ENCODE measurements around the gene RNF43.
"Not testable (repeated sequence)": the region's sequence is repeated elsewhere in the genome, so short reads cannot be mapped to it uniquely, and the experiment has no call there.

The RNF43 gene

DNA sequence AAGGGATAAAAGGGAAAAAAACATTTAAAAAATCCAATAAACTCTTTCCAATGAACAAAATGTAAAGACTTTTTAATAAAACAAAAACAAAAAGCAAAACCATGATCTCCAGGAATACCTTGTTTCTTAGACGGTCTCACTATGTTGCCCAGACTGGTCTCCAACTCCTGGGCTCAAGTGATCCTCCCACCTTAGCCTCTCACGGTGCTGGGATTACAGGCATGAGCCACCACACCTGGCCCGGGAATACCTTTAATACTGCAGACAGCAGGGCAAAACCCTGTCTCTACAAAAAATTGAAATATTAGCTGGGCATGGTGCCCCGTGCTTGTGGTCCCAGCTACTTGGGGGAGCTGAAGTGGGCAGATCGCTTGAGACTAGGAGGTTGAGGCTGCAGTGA, 7.9 kb downstream of the RNF43 start:
- no peak for DNase-seq (ENCODE audit: low read depth, low spot score)

DNA sequence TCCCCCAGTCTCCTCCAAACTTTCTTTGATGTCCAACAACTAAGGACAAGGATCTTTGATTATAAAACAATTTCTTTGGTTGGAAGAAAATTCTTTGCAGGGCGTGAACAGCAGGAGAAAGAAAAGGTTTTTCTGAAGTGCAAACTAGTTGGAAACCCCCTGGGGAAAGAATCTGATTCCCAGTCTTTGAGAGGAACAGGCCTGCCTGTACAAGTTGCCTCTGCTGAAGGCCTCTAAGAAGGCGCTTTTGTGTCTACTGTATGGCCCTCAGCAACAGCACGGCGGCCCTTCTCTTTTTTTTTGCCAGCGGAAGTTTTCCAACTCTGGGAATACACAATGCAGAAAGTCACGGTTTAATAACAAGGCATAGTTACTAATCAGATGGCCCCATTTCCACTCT, 14.0 kb downstream of the RNF43 start:
- no peak for DNase-seq (ENCODE audit: low read depth, low spot score)

DNA sequence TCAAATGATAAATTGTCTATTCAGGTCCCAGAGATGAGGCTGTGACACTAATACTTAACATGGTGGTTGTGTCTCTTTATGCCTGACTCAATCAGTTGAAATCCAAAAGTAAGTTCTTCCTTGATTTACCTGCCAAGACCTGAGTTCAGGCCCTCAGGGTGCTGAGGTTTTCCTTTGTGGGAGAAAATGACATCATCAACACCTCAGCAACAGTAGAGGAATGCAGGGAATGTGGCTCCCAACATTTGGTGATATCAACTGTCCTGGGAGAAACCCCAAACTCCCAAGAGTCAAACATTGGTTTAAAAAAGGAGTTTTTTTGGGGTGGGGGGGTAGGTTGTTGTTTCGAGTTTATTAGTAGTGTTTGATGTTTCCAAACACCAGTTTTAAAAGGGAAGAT, 14.7 kb downstream of the RNF43 start:
- no peak for DNase-seq (ENCODE audit: low read depth, low spot score)

DNA sequence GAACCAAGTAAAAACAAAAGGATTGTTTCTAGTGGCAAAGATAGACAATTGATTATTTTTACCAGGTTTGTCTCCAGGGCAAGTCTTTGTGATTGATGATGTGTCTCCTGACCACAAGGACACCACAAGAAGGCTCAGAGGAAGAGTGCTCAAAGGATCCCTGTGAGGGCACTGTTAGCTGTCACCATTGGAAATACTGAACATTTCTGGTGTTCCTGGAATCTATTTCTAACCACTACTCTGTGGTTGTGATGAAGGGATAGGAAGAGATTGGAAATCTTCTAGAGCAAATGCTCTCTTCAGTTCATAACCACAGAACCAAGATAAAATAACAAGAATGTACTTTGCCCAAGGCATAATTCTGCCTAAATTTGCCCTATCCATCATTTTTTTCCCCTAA, 15.3 kb downstream of the RNF43 start:
- no peak for DNase-seq (ENCODE audit: low read depth, low spot score)

DNA sequence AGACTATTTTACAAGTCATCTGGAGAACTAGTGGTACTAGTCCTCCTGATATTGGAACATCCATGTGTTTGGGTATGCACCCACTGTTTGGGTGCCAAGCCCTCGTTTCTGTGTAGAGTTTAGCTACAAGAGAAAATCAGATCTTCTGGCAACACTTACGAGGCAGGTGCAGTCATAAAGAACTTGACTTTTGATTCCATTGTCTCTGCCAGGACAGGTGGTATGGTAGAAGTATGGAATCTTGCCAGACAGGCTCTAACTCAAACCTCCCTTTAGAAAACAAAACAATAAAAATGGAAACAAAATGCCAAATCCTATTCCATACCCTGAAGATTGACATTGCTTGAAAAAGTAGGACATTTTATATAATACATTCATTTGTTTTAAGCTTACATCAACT, 16.0 kb downstream of the RNF43 start:
- no peak for DNase-seq (ENCODE audit: low read depth, low spot score)

DNA sequence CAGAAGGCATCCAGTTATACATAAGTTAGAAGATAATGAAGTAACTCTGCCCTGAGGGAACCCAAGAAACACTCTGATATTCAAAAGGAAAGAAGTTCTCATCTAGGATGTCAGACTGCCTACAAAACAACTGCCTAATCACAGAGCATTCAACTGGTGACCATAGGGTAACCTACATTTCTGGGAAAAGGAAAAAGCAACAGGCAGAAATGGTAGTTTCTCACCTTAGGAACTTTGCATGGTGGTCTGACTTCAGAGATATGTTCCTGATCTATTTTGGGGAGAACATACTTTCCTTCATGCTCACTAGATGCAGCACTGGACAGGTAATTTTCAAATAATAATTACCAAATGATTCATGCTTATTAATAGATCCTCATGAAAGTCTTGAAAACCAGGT, 16.5 kb downstream of the RNF43 start:
- DNase-seq (ENCODE audit: low read depth, low spot score): no peak

DNA sequence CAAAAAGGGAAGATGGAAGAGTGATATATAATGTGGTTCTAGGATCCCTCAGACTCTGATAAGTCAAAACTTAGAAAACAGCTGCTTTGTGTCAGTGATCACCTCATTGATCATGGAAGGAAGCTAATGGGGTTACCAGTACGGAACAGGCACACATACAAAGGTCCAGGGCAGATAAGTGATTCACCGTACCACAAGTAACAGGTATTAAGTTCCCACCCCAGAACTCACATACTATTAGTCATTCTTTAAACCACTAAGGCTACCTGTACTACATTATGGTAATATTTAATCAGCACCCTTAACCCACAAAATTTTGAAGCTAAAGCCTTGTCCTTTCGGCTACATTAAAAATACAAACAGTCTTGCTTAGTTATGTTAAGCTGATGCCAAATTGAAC, 17.4 kb downstream of the RNF43 start:
- no peak for DNase-seq (ENCODE audit: low read depth, low spot score)

DNA sequence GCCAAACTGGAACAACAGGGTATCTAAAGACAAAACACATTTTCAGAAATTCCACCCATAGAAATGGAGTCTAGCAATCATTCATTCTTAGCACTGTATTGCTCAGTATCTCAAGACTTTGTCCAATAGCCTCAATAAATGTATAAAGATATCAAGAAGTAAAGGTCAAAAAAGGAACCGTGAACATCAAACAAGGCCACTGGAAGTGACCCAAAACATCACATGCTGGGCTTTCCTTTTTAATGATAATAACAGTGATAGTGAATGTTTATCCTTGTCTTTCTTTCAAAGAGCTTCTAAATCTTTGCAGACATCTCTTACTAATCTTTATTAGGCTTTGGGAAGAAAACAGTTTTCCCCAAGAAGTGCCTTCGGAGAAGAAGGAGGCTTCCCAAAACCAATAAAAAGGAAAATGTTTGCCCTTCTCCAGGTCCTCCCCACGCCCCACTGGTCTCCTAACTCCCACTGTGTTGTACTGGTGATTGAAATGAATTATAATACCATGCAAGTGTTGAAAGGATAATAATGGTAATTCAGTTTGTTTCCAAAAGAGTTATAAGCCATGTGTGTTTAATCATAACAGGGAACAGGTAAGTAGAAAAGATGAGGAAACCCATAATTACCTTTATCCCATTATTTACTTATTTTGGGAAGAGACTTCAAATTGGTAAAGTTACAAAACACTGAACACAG, 18.6 kb downstream of the RNF43 start:
- DNase-seq (ENCODE audit: low read depth, low spot score): no peak

DNA sequence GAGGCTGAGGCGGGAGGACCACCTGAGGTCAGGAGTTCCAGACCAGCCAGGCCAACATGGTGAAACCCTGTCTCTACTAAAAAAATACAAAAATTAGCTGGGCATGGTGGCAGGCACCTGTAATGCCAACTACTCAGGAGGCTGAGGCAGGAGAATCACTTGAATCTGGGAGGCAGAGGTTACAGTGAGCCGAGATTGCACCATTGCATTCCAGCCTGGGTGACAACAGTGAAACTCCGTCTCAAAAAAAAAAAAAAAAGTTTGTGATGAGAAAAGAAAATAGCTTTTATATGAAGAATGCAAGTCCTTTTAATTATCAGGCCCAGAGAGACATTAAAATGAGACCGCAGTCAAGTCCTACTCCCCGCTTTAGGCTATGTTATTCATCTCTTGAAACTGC, 19.9 kb downstream of the RNF43 start:
- DNase-seq (ENCODE audit: low read depth, low spot score): not testable (repeated sequence)

DNA sequence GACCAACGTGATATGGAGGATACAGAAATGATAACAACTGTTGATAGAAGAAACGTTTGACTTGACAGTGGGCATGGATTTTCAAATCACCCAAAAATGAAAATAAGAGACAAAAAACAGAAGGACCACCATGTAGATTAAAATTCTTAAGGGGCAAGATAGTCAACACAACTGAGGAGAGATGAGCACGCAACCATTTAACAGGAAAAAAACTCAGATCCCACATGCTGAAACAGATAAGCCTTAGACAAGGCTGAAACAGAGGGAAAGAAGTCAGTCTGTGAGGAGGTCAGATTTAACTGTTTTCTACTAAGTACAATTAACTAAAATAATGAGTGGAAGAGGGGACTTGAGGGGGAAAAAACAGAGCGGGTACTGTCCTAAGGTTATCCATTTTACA, 21.2 kb downstream of the RNF43 start:
- DNase-seq (ENCODE audit: low read depth, low spot score): no peak

DNA sequence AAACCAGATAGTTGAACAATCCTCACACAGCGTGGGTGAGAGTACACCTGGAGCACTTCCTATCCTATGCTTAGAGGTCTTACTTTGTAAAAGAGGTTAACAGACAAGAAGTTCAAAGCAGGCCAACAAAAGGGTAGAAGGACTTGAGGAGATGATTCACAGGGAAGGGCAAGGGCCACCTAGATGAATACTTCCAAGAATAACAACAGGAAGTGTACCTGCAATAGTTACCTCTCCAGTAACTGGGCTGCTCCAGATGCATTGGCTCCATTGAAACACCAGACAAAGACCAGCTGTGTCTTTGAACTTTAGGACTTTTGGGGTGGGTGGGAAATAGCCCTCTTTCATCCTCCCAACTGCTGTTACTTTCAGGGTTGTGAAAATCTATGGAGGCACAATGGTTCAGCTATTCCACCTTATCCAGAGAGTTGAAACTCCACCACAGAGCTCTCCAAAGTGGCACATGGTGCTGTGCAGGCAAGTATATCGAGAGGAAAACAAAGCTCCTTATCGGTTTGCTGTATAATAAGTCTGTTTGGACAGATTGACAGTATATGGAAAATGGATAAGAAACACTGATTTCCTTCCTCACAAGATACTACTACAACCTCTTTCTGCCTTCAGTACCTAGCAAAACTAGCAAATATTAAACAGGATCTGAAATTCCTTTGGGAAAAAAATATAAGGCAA, 22.7 kb downstream of the RNF43 start:
- no peak for DNase-seq (ENCODE audit: low read depth, low spot score)

DNA sequence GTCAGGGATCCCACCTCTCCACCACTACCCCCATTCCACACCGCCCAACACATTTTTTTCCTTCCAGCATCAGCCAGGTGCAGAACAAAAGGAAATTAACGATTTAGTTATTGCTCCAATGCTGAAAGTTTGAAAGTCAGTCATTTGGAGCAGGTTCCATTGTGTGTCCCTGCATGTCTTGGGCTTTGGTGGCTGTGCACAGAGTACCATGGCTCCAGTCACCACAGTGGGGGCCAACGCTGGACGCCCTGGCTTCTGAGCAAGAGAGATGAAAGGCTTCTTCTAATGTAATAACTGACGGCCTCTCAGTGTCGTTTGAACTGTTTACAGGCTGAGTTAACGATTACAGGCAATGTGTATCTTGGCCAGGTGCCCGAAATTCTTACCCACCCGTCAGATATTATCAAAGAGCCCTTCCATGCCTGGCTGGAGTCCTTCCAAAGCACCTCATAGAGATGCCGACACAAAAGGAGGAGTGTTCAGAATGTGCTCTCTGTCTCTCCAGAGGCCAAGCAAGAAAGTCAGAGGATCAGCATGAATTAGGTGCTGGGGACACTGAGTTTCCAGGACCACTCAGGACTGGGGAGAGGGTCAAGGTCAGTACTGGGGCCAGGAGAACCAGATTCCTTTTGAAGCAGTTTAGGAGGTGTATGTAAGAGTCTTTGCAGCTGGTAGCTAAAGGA, 25.9 kb downstream of the RNF43 start:
- DNase-seq (ENCODE audit: low read depth, low spot score): no peak

DNA sequence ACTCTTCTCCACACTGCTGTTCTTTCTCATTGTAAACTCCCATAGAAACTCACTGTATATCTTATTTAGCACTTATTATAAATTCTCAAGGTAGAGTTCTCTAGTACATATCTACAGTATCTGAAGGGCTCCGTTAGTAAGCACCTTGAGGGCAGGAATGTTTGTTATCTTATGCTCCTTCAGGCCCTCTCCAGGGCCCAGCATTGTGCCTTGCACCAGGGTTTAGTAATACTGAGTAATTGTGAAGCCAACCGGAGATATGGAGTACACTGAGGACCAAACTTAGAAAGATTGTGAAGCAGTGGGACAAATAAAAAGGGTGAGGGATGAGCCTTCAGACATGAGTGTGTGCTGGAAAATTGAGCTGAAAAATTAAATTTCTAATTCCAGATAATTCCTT, 26.4 kb downstream of the RNF43 start:
- DNase-seq (ENCODE audit: low read depth, low spot score): no peak

DNA sequence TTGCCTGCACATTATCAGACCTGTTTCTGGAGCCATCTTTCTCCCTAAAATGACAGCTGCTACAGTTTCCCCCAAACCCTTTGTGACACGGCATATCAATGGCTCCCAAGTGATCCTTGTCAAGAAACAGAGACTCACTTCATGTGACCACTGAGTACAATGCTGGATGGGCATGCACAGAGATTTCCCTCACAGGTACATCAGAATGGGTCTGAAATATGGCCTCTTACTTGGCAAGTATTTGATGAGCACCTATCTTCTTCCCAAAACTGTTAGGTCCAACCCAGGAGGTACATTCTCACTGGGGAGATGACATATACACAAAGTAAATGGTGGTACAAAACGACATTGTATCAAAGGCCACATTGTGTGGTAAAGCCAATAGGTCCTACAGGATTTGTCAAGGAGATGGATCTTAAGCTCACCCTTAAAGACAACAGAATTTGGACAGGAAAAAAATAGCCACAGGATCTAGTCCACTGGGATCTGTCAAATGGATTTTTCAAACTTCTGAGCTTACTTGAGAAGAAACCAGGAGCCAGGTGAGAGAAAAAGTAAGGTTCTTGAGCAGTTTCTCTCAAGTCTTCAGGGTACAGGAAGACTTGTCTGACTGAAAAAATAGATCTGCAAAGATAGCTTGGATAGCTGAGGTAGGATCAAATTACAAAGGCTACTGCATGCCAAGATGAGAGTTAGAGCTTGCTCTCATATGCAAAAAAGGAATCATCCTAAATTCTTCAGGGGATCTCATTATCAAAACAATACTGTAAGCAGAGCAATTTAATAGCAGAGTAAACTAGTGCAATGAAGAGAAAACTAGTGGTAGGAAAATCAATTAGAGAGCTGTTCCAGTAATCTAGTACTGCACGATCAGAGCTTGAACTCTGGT, 28.8 kb downstream of the RNF43 start:
- no peak for DNase-seq (ENCODE audit: low read depth, low spot score)

DNA sequence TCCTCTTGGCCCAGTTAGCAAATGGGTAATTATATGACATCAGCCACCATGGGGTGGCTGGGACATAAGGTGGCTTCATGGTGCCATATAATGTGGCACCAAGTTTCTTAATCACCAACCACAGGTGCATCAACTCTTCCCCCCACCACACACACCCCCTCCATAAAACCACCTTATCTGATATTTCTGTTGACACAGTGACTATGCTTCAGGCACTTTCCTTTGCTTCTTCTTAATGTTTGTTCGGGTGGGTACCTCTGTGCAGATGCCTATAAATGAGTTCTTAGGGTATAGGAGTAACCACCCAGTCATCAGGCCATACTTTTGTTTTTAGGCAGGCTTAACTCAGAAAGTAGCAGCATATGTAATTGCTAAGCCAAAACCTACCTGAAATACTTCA, 29.5 kb downstream of the RNF43 start:
- no peak for DNase-seq (ENCODE audit: low read depth, low spot score)

DNA sequence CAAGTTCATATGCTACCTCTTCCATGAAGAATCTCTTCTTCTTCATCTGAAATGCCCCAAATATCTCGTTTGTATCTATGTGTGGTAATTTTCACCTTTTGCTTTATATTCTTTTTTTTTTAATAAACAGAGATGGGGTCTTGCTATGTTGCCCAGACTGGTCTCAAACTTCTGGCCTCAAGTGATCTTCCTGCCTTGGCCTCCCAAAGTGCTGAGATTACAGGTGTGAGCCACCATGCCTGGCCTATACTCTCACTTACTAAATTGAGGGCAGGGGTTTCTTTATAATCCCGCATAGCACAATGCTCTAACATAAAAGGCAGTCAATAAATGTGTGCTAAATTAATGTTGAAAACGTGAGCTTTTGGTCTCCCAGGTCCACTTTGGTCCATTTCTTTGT, 30.6 kb downstream of the RNF43 start:
- no peak for DNase-seq (ENCODE audit: low read depth, low spot score)

DNA sequence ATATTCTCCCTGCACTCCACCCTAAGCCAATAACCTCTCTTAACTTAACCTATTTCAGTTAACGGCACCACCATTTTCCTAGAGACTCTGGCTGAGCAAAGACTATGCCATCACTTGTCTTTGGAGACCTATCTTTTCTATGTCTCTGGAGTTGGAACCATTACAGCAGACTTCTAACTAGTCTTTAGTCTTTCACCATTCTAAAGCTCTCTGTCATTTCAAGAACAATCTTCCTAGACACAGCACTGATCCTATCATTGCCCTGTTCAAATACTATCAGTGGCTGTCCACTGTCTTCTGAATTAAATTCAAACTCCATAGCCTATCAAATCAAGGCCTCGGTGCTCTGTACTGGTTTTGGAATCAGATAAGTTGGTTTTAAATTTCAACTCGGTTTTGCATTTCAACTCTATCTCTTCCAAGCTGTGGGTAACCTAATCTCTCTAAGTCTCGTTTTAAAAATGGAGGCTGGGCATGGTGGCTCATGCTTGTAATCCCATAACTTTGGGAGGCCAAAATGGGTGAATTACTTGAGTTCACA, 31.9 kb downstream of the RNF43 start:
- DNase-seq (ENCODE audit: low read depth, low spot score): no peak

DNA sequence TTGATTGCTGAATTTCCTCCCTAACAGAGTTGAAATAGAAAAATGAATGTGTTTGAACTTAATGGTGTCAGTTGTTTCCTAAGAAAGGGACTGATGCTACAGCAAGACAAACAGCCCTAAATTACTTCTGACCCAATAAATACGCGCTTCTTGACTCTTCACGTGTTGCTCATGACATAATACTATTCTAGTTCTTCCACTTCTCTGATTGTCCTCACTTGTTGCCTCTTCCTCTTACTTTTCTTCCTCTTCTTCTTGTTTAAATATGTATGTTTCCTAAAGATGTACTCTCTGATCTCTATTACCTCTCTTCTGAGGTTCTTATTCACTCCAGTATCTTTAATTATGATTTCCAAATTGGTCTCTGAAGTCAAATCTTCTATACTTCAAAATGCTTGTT, 32.4 kb downstream of the RNF43 start:
- no peak for DNase-seq (ENCODE audit: low read depth, low spot score)

DNA sequence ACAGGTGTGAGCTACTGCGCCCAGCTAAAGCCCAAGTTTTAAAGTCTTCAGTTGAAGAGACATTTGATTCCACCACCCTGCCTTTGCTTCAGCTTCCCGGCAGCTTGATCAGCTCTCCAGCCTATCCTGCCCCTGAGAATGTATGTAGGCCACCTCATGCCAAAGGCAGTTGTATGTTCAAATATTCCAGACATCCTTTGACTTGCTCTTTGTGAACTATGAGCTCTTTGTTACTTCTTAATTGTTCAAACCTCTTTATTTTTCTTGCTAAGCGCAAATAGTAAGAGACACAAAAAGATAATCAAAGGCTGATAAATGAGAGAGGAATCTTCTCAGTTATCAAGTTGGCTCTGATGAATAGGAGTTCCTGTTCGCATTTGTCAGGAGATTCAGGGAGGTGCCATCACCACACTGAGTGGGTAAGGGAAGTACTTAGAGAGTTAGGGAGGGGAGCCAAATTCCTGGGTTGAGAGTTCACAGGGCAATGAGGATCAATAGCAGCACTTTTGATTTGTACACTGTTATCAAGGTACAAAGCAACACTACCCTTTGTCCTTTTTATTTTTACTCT, 33.4 kb downstream of the RNF43 start:
- no peak for DNase-seq (ENCODE audit: low read depth, low spot score)

DNA sequence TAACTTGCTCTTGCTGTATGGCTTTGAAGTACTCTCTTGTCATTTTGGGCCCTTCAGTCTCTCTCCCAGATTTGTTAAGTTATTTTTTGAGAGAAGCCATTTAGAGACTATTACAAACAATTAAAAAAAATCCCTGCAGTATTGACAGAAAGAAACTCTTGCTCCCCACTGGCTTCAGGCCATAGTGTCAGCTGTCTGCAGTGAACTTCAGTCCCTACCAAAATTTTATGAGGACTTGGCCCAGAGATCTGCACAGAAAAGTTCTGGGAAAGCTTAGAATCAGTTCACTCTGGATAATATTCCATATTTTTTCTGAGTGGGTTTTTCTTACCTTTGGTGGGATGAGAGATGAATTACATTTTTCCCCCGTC, 34.5 kb downstream of the RNF43 start:
- no peak for DNase-seq (ENCODE audit: low read depth, low spot score)

DNA sequence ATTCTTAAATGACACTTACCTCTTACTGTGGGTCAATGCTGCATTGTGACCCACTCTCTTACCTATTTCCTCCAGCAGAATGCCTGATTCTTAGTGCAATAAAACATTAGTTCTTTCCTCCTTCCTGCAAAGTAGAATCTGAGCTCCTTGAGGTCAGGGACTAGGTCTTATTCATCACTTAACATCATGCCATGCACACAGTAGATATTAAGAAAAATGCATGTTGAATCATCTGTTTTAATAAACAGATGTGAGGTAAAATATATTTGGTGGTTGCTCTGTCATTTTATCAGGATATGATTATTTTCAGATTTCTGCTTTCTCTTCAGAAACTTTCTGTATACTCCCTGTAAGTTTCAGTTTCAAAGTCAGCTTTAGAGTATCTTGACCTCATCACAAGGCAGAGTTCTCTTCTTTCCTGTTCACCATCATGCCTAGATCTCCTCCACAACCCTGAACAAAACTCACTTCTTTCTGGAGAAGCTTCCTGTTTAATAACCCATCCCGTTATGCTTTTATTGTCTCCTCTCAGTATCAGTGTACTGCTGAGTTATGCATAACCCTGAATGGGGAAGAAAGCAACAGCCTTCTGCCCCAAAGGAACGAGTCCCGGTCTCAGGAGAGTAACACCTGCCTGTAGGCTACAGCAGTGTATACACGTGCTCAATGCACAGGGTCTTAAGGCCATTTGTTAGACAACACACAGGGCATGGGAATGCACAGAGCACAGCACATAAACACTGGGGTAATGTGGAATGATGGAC, 35.0 kb downstream of the RNF43 start:
- DNase-seq (ENCODE audit: low read depth, low spot score): no peak

All from activated CD4-positive, CD25-positive, alpha-beta regulatory T cell treated with anti-CD3 and anti-CD28 coated beads, Interleukin-2, amount 50 U/mL, for 16 hours (primary cell).